H1 (cell line): ENCODE measurements around the gene ZNF622. TPM values are rescaled to one million over a fixed set of nuclear protein-coding genes. Genes with fewer than 3 reads are reported as not detected.

Source experiments
- CTCF ChIA-PET: fragments of 300-600 bp; sonication (Branson Sonifier 250); formaldehyde crosslinking; loops from one replicate; lab custom pipeline; 2021; ENCODE audit not compliant: partially characterized antibody; lab: Charles Lee
- POLR2A ChIA-PET: fragments of 300-600 bp; sonication (Branson Sonifier 250); formaldehyde crosslinking; loops from one replicate; lab custom pipeline; 2021; ENCODE audit warnings: inconsistent platforms; ENCODE audit not compliant: partially characterized antibody; lab: Charles Lee
- DNase-seq, 2 experiments: peaks; one replicate each; pipeline versions ENCODE4 v3.0.0 to v3.0.0-alpha.2; 2010 to 2022; ENCODE audit warnings: low spot score in 2 of 2, low read depth in 1 of 2, mixed read lengths in 1 of 2
- FAIRE-seq: peaks from 2 replicates; lab custom pipeline; 2011; peaks lifted over from hg19 to GRCh38; lab: Jason Lieb, UNC
- H2AFZ ChIP-seq: 2 replicates; pipeline ENCODE4 v1.8.1; 2012; ENCODE audit warnings: low read length, inconsistent platforms
- H2AK5ac ChIP-seq: 2 replicates; pipeline ENCODE4 v1.6.1; 2013; ENCODE audit warnings: low read depth, low read length
- H2BK120ac ChIP-seq: replicated peaks from 2 replicates; pipeline ENCODE3; 2013; ENCODE audit warnings: low read depth, low read length, inconsistent platforms
- H2BK12ac ChIP-seq: 2 replicates; pipeline ENCODE4 v1.6.1; 2013; ENCODE audit warnings: low read depth, low read length
- H2BK15ac ChIP-seq: 2 replicates; pipeline ENCODE4 v1.6.1; 2013; ENCODE audit warnings: low read length
- H2BK20ac ChIP-seq: 2 replicates; pipeline ENCODE4 v1.6.1; 2013; ENCODE audit warnings: low read length
- H2BK5ac ChIP-seq: 2 replicates; pipeline ENCODE4 v1.6.1; 2013; ENCODE audit warnings: low read depth, low read length
- H3K14ac ChIP-seq: 2 replicates; pipeline ENCODE4 v1.6.1; 2013; ENCODE audit warnings: inconsistent platforms; ENCODE audit not compliant: insufficient read length
- H3K18ac ChIP-seq: 2 replicates; pipeline ENCODE4 v1.6.1; 2013; ENCODE audit warnings: low read length; ENCODE audit errors: extremely low read depth
- H3K23ac ChIP-seq: 2 replicates; pipeline ENCODE4 v1.6.1; 2013; ENCODE audit warnings: inconsistent platforms; ENCODE audit not compliant: insufficient read length
- H3K23me2 ChIP-seq: 2 replicates; pipeline ENCODE4 v1.6.1; 2013; ENCODE audit warnings: low read depth, low read length
- H3K27ac ChIP-seq: 2 replicates; pipeline ENCODE4 v1.6.1; 2011; ENCODE audit warnings: low read depth, low read length, inconsistent platforms
- H3K27me3 ChIP-seq, 4 experiments: replicated peaks in 1 of 4; 1 replicate in 1 of 4; 2 replicates in 3 of 4; pipeline versions ENCODE4 v1.6.1 to v1.8.1; 2011 to 2013; ENCODE audit warnings: low read length in 3 of 4, mild to moderate bottlenecking in 3 of 4, inconsistent platforms in 2 of 4, mixed read lengths in 2 of 4, moderate library complexity in 1 of 4; ENCODE audit not compliant: control insufficient read depth in 3 of 4, insufficient read depth in 3 of 4; ENCODE audit errors: extremely low read depth in 1 of 4
- H3K36me3 ChIP-seq, 4 experiments: 2 replicates each; pipeline versions ENCODE4 v1.6.1 to v1.8.1; 2011 to 2013; ENCODE audit warnings: mild to moderate bottlenecking in 4 of 4, low read length in 3 of 4, moderate library complexity in 2 of 4, control low read depth in 1 of 4, inconsistent platforms in 1 of 4; ENCODE audit not compliant: insufficient read depth in 4 of 4, control insufficient read depth in 2 of 4
- H3K4ac ChIP-seq: replicated peaks from 2 replicates; pipeline ENCODE3; 2013; ENCODE audit warnings: low read length, low read depth, mixed read lengths, inconsistent platforms; ENCODE audit not compliant: insufficient read length
- H3K4me1 ChIP-seq, 4 experiments: replicated peaks in 1 of 4; 1 replicate in 1 of 4; 2 replicates in 3 of 4; pipeline versions ENCODE4 v1.6.1 to v1.8.1; 2011 to 2013; ENCODE audit warnings: low read length in 3 of 4, inconsistent platforms in 2 of 4, mixed read lengths in 1 of 4; ENCODE audit not compliant: insufficient read depth in 4 of 4, control insufficient read depth in 3 of 4
- H3K4me2 ChIP-seq, 2 experiments: 2 replicates each; pipeline versions ENCODE4 v1.6.1 to v1.8.1; 2011 to 2013; ENCODE audit warnings: low read depth in 2 of 2, low read length in 2 of 2, control low read depth in 1 of 2, inconsistent platforms in 1 of 2, mild to moderate bottlenecking in 1 of 2; ENCODE audit not compliant: insufficient read depth in 1 of 2
- H3K4me3 ChIP-seq, 4 experiments: fragments of 200-600, 300-600 bp in 1 of 4; sonication (generic), shearing (Covaris generic), sonication (Bioruptor Twin) in 1 of 4; 2 replicates each; pipeline versions ENCODE4 v1.5.1 to v1.8.1; 2011 to 2016; ENCODE audit warnings: low read length in 4 of 4, low read depth in 3 of 4, control low read depth in 2 of 4, inconsistent platforms in 2 of 4, mild to moderate bottlenecking in 2 of 4, mixed read lengths in 1 of 4, moderate library complexity in 1 of 4; ENCODE audit not compliant: insufficient read depth in 2 of 4; ENCODE audit errors: extremely low read depth in 1 of 4
- H3K56ac ChIP-seq: replicated peaks from 2 replicates; pipeline ENCODE3; 2013; ENCODE audit warnings: low read depth, mild to moderate bottlenecking, mixed read lengths, low read length, inconsistent platforms; ENCODE audit not compliant: insufficient read length
- H3K79me1 ChIP-seq: 2 replicates; pipeline ENCODE4 v1.6.1; 2013; ENCODE audit warnings: low read depth, low read length, control low read depth
- H3K79me2 ChIP-seq, 2 experiments: 2 replicates each; pipeline versions ENCODE4 v1.6.1 to v1.8.1; 2012 to 2013; ENCODE audit warnings: low read length in 2 of 2, mild to moderate bottlenecking in 2 of 2, inconsistent platforms in 1 of 2; ENCODE audit not compliant: insufficient read depth in 2 of 2, control insufficient read depth in 1 of 2
- H3K9ac ChIP-seq, 4 experiments: replicated peaks in 1 of 4; 1 replicate in 1 of 4; 2 replicates in 3 of 4; pipeline versions ENCODE4 v1.6.1 to v1.8.1; 2011 to 2013; ENCODE audit warnings: low read depth in 3 of 4, low read length in 3 of 4, control low read depth in 2 of 4, mild to moderate bottlenecking in 2 of 4, moderate library complexity in 2 of 4, inconsistent platforms in 1 of 4; ENCODE audit errors: extremely low read depth in 1 of 4
- H3K9me3 ChIP-seq, 2 experiments: 2 replicates each; pipeline versions ENCODE4 v1.6.1 to v1.8.1; 2012 to 2013; ENCODE audit warnings: mild to moderate bottlenecking in 2 of 2, moderate library complexity in 2 of 2, control low read depth in 1 of 2, inconsistent platforms in 1 of 2, low read depth in 1 of 2, low read length in 1 of 2, mixed read lengths in 1 of 2; ENCODE audit not compliant: insufficient read depth in 2 of 2
- H4K20me1 ChIP-seq, 2 experiments: replicated peaks in 1 of 2; 2 replicates each; pipeline versions ENCODE3 to v1.8.1; 2011 to 2013; ENCODE audit warnings: inconsistent platforms in 2 of 2, low read length in 2 of 2, mild to moderate bottlenecking in 1 of 2; ENCODE audit not compliant: insufficient read depth in 2 of 2, control insufficient read depth in 1 of 2
- H4K5ac ChIP-seq: 2 replicates; pipeline ENCODE4 v1.6.1; 2013; ENCODE audit warnings: low read length, low read depth, mixed read lengths, inconsistent platforms; ENCODE audit not compliant: insufficient read length
- H4K8ac ChIP-seq: 2 replicates; pipeline ENCODE4 v1.8.0; 2013; ENCODE audit warnings: mild to moderate bottlenecking, moderate library complexity, low read length, inconsistent platforms; ENCODE audit not compliant: insufficient read depth; ENCODE audit errors: extremely low read depth
- H4K91ac ChIP-seq: replicated peaks from 2 replicates; pipeline ENCODE3; 2013; ENCODE audit warnings: low read length, mixed read lengths, inconsistent platforms; ENCODE audit not compliant: insufficient read length
- BCL11A ChIP-seq, 2 experiments: IDR thresholded peaks; one replicate each; pipeline ENCODE4 v1.6.1; 2011; ENCODE audit warnings: low read depth in 2 of 2, low read length in 2 of 2, mild to moderate bottlenecking in 2 of 2
- CBX8 ChIP-seq: fragments of 300-800, 300-1000 bp; sonication (generic); IDR thresholded peaks from 2 replicates; pipeline ENCODE4 v1.7.1; 2016; ENCODE audit warnings: low read depth, low read length, borderline replicate concordance
- EGR1 ChIP-seq: IDR thresholded peaks from 2 replicates; pipeline ENCODE4 v1.6.1; 2011; ENCODE audit warnings: low read depth, low read length, borderline replicate concordance
- EZH2 ChIP-seq: fragments of 200-600 bp; sonication (generic); IDR thresholded peaks from 2 replicates; pipeline ENCODE4 v1.7.1; 2012; ENCODE audit warnings: low read depth, mild to moderate bottlenecking, moderate library complexity, low read length, inconsistent platforms; ENCODE audit not compliant: severe bottlenecking
- GABPA ChIP-seq: IDR thresholded peaks from 2 replicates; pipeline ENCODE4 v1.6.1; 2011; ENCODE audit warnings: mild to moderate bottlenecking, low read length, moderate library complexity, borderline replicate concordance; ENCODE audit not compliant: insufficient read depth
- GTF2F1 ChIP-seq: IDR thresholded peaks from 2 replicates; pipeline ENCODE4 v1.6.1; 2012; ENCODE audit warnings: low read depth, low read length, improper control_type of control experiment, borderline replicate concordance
- KDM4A ChIP-seq: IDR thresholded peaks from one replicate; pipeline ENCODE4 v1.7.1; 2012; ENCODE audit warnings: low read depth, mild to moderate bottlenecking, moderate library complexity, low read length, inconsistent platforms; ENCODE audit not compliant: severe bottlenecking
- POLR2AphosphoS5 ChIP-seq: IDR thresholded peaks from 2 replicates; pipeline ENCODE4 v1.6.1; 2011; ENCODE audit warnings: low read depth, low read length
- RXRA ChIP-seq: IDR thresholded peaks from 2 replicates; pipeline ENCODE4 v1.6.1; 2011; ENCODE audit warnings: low read depth, mild to moderate bottlenecking, low read length, moderate library complexity; ENCODE audit not compliant: insufficient read depth
- TAF1 ChIP-seq: IDR thresholded peaks from 2 replicates; pipeline ENCODE4 v1.6.1; 2011; ENCODE audit warnings: mild to moderate bottlenecking, low read depth, low read length
- TBP ChIP-seq: IDR thresholded peaks from 2 replicates; pipeline ENCODE4 v1.6.1; 2011; ENCODE audit warnings: low read depth, low read length, improper control_type of control experiment
- WGBS, 2 experiments: shearing (Covaris generic) in 1 of 2; methylation state at CpG; one replicate each; pipeline versions ENCODE4 v1.1.6 to v1.1.7; 2013 to 2015; ENCODE audit warnings: low lambda C conversion rate in 2 of 2, mixed read lengths in 2 of 2, inconsistent platforms in 1 of 2, low coverage in 1 of 2, missing lambda C conversion rate in 1 of 2; ENCODE audit not compliant: insufficient replicate concordance in 2 of 2, insufficient coverage in 1 of 2, insufficient read length in 1 of 2; ENCODE audit errors: extremely low coverage in 1 of 2, missing lambda C conversion rate in 1 of 2; 5-methylcytosine and 5-hydroxymethylcytosine counted together
- polyA plus RNA-seq, 7 experiments: library from polyadenylated mRNA; depleted of rRNA in 3 of 7; stranded (reverse) in 5 of 7; unstranded in 2 of 7; fragments of >200 nt in 5 of 7; fragments of 200-250 nt in 2 of 7; gene quantifications; 1 replicate in 5 of 7; 2 replicates in 1 of 7; 4 replicates in 1 of 7; pipeline versions ENCODE4 v1.2.1 to v1.2.3, GENCODE V29; 2011 to 2013; ENCODE audit warnings: missing spikeins in 2 of 7, mixed read lengths in 2 of 7
- total RNA-seq: library from RNA; stranded (reverse); fragmentation: NEBNext Ultra II Directional; extraction: Animal tissue kit (Norgen Biotek cat#: 25700); gene quantifications from 2 replicates; pipeline ENCODE4 v1.2.1, GENCODE V29; 2021
- TF ChIP-seq, protein P1 (sequence below): IDR thresholded peaks from 2 replicates; pipeline ENCODE4 v1.6.1; 2011; ENCODE audit warnings: low read depth, mild to moderate bottlenecking, low read length; ENCODE audit not compliant: insufficient read depth
- TF ChIP-seq, protein P2 (sequence below): IDR thresholded peaks from 2 replicates; pipeline ENCODE4 v1.6.1; 2012; ENCODE audit warnings: inconsistent platforms

Gene ZNF622
- total and polyA plus RNA-seq, 2 of the 8 experiments (the other 6 are each of a cell fraction or from before 2014, with no cell fraction given): 8.8 to 30.8 TPM

DNA sequence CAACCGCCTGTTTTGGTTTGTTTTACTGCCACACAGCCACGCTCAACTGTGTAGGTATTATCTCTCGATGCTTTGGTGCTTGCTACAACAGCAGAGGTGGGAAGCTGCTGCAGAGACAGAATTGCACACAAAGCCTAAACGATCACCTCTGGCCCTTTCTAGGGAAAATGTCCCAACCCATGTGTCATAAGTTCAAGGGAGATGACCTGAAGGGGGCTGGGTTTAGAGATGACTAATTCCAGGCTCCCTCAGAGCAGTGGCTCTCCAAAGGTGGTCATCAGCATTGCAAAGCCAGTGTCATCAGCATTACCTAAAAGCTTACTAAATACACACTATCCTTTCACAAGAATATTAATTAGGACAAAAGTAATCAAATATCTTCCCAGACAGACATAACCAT lies 10.9 kb downstream of the ZNF622 start:
- no peak overlapping the region for H4K5ac ChIP-seq
- ChIA-PET CTCF (interaction anchor here (1.0 to 11.0 kb wide), 17 partner anchors 8 to 370 kb away, joined by 3 to 125 read pairs (median 6); partner anchors contain the start of gene ZNF622), POLR2A (no interaction called here)
- no peak overlapping the region for H4K91ac ChIP-seq
- no peak overlapping the region for H4K8ac ChIP-seq
- DNase-seq (no peak), FAIRE-seq (no peak)
- H3K27me3 ChIP-seq: no peaks in the 10 kb centered on the region
- no peak overlapping the region for H2BK120ac ChIP-seq
- peaks cover 2% of the 10 kb centered on the region; the same call in 1 of the 2 replicates for H3K79me1 ChIP-seq
- peaks cover 2% of the 10 kb centered on the region in 2 experiments for H4K20me1 ChIP-seq
- no peak overlapping the region for H3K18ac ChIP-seq
- no peak overlapping the region for H3K14ac ChIP-seq
- peaks cover 0 to 17% of the 10 kb centered on the region in 2 experiments; a peak in 2 of 4 replicates for H3K79me2 ChIP-seq
- no peak overlapping the region for H3K56ac ChIP-seq
- no peak overlapping the region for H2AK5ac ChIP-seq
- H2BK20ac ChIP-seq: no peak overlapping the region
- no peak overlapping the region for H2BK15ac ChIP-seq
- no peak overlapping the region for H2BK5ac ChIP-seq
- no peak overlapping the region for H3K23ac ChIP-seq
- no peak overlapping the region for H3K27ac ChIP-seq
- H3K9me3 ChIP-seq: no peaks in the 10 kb centered on the region
- 82% methylated on average over 4 of the region's 4 CpGs; no CpG with 5 or more reads in 1 of the 2 experiments for WGBS, 2 experiments
- H3K4me2 ChIP-seq: no peak overlapping the region
- H3K36me3 ChIP-seq: peaks cover 6 to 43% (median 29%) of the 10 kb centered on the region in 4 experiments
- no peak overlapping the region for H3K4me3 ChIP-seq
- H3K9ac ChIP-seq: no peak overlapping the region
- H2AFZ ChIP-seq: no peak overlapping the region
- peaks cover 0 to 3% (median 0%) of the 10 kb centered on the region in 4 experiments; a peak in 1 of 7 replicates for H3K4me1 ChIP-seq
- H3K23me2 ChIP-seq: no peaks in the 10 kb centered on the region
- no peak overlapping the region for H2BK12ac ChIP-seq
- H3K4ac ChIP-seq: no peak overlapping the region
- TF ChIP-seq KDM4A: no peak
- TF ChIP-seq EGR1: no peak
- no peak for TF ChIP-seq TAF1
- no peak for TF ChIP-seq RXRA
- TF ChIP-seq, protein P1, sequence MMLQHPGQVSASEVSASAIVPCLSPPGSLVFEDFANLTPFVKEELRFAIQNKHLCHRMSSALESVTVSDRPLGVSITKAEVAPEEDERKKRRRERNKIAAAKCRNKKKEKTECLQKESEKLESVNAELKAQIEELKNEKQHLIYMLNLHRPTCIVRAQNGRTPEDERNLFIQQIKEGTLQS: no peak
- TF ChIP-seq TBP: no peak
- TF ChIP-seq POLR2AphosphoS5: no peak
- TF ChIP-seq, protein P2, sequence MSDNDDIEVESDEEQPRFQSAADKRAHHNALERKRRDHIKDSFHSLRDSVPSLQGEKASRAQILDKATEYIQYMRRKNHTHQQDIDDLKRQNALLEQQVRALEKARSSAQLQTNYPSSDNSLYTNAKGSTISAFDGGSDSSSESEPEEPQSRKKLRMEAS: no peak
- TF ChIP-seq CBX8: no peak
- no peak for TF ChIP-seq BCL11A (IDR thresholded peaks at IDR 0.05; ENCODE audit: low read depth in 2 of 2, low read length in 2 of 2)
- no peak for TF ChIP-seq GTF2F1
- TF ChIP-seq EZH2: no peak
- no peak for TF ChIP-seq GABPA
